HG03354 (cell line): Measurements from ENCODE around the gene CAMKMT.
"Not testable (repeated sequence)": the region's sequence is repeated elsewhere in the genome, so short reads cannot be mapped to it uniquely, and the experiment has no call there.

Experiments
- ATAC-seq: cut with Tn5 transposase; IDR thresholded peaks from one replicate; pipeline ENCODE4 v1.9.1; 2021; ENCODE audit warnings: mild to moderate bottlenecking; ENCODE audit not compliant: unreplicated experiment, poor library complexity, severe bottlenecking

The CAMKMT gene

GRCh38 chr2:44354761-44355160 is 7.0 kb upstream of the CAMKMT start:
- ATAC-seq = no peak

- peak; percentile 26 for ATAC-seq
Measured at GRCh38 chr2:44358503-44358902, 3.2 kb upstream of the CAMKMT start.

GRCh38 chr2:44360749-44361329 is 908 bp upstream of the CAMKMT start:
- ATAC-seq = no peak

GRCh38 chr2:44362207-44363015 is 664 bp downstream of the CAMKMT start:
- ATAC-seq = peak; percentile 16

- no peak for ATAC-seq
Measured at GRCh38 chr2:44364604-44365003, 2.9 kb downstream of the CAMKMT start.

GRCh38 chr2:44367591-44367990 is 5.8 kb downstream of the CAMKMT start:
- no peak for ATAC-seq

- ATAC-seq = no peak
Measured at GRCh38 chr2:44369392-44369791, 7.6 kb downstream of the CAMKMT start.

GRCh38 chr2:44371445-44371844 is 9.7 kb downstream of the CAMKMT start:
- ATAC-seq = no peak

- ATAC-seq = no peak
Measured at GRCh38 chr2:44372246-44372645, 10.5 kb downstream of the CAMKMT start.

GRCh38 chr2:44377486-44377885 is 15.7 kb downstream of the CAMKMT start:
- ATAC-seq = no peak

GRCh38 chr2:44385226-44385625 is 23.5 kb downstream of the CAMKMT start:
- ATAC-seq = not testable (repeated sequence)

- no peak for ATAC-seq
Measured at GRCh38 chr2:44388877-44389276, 27.1 kb downstream of the CAMKMT start.

GRCh38 chr2:44389895-44390294 is 28.1 kb downstream of the CAMKMT start:
- ATAC-seq = no peak

- no peak for ATAC-seq
Measured at GRCh38 chr2:44392338-44392943, 30.7 kb downstream of the CAMKMT start.

GRCh38 chr2:44397447-44398175 is 35.9 kb downstream of the CAMKMT start:
- ATAC-seq = no peak

GRCh38 chr2:44398243-44398897 is 36.6 kb downstream of the CAMKMT start:
- ATAC-seq = no peak

- no peak for ATAC-seq
Measured at GRCh38 chr2:44420725-44421124, 59.0 kb downstream of the CAMKMT start.

- ATAC-seq = no peak
Measured at GRCh38 chr2:44424211-44424610, 62.5 kb downstream of the CAMKMT start.

- no peak for ATAC-seq
Measured at GRCh38 chr2:44429034-44429433, 67.3 kb downstream of the CAMKMT start.

- no peak for ATAC-seq
Measured at GRCh38 chr2:44430342-44430741, 68.6 kb downstream of the CAMKMT start.
